ENCODE measurements around the gene SPSB3. TPM values are rescaled to one million over a fixed set of nuclear protein-coding genes. Genes with fewer than 3 reads are reported as not detected.

SPSB3 gene
- total and polyA plus RNA-seq, 2 of the 4 experiments (the other 2 are of a cell fraction) = 9.1 to 30.8 TPM

DNA sequence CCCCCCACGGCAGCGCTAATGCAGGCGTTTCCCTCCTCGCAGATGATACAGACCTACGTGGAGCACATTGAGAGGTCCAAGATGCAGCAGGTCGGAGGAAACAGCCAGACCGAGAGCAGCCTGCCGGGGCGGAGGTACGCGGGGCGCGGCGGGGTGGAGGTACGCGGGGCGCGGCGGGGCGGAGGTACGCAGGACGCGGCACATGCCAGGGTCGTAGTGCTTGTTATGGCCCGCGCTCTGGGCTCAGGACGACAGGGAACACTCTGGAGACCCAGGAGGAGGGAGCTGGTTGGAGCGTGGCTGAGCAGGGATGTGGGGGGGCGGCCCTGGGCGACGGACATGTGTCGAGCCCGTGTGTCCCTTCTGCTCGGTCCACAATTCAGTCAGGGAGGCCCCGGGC lies 52.9 kb downstream of the SPSB3 start:
- Histone ChIP-seq H4K91ac (ENCODE audit: insufficient read depth, low read depth, low read length) (no peak overlapping the region), H3K4me1 (ENCODE audit: control insufficient read depth, insufficient read depth, low read length) (no peaks in the 10 kb centered on the region), H3K27me3 (ENCODE audit: control insufficient read depth, insufficient read depth, low read length) (no peaks in the 10 kb centered on the region), H2BK5ac (ENCODE audit: low read depth, low read length, poor library complexity, severe bottlenecking) (no peak overlapping the region), H2AFZ (replicated peaks; ENCODE audit: low read length, poor library complexity) (no peak overlapping the region), H2BK20ac (ENCODE audit: low read depth, low read length) (no peak overlapping the region), H3K79me1 (ENCODE audit: low read depth in 1 of 2, low read length in 2 of 2) (peaks cover 12 to 47% of the 10 kb centered on the region in 2 experiments; a peak in 3 of 4 replicates), H4K20me1 (ENCODE audit: insufficient read depth, low read length) (peaks cover 24% of the 10 kb centered on the region), H3K9me3 (ENCODE audit: control insufficient read depth, insufficient read depth, low read length) (no peaks in the 10 kb centered on the region), H3K9ac (ENCODE audit: low read depth, low read length) (no peak overlapping the region), H2AK9ac (replicated peaks; ENCODE audit: low read depth, low read length, poor library complexity) (no peak overlapping the region), H3K9me1 (ENCODE audit: insufficient read depth, low read length) (peaks cover 4% of the 10 kb centered on the region; the same call in 1 of the 2 replicates), H3K23ac (ENCODE audit: low read depth, low read length) (no peak overlapping the region), H2AK5ac (ENCODE audit: low read depth, low read length) (no peak overlapping the region), H3K14ac (replicated peaks; ENCODE audit: low read depth, low read length) (no peak overlapping the region), H3K56ac (ENCODE audit: extremely low read depth, insufficient read depth, low read length) (no peak overlapping the region), H2BK15ac (ENCODE audit: low read depth, low read length) (no peak overlapping the region), H2BK120ac (ENCODE audit: low read depth, low read length) (no peak overlapping the region), H3K4me3 (ENCODE audit: insufficient read depth, low read depth, low read length) (no peak overlapping the region), H3K36me3 (ENCODE audit: control insufficient read depth, insufficient read depth, low read length) (peaks cover 67% of the 10 kb centered on the region), H3K4ac (ENCODE audit: low read depth, low read length) (no peak overlapping the region), H4K5ac (ENCODE audit: low read depth, low read length) (no peak overlapping the region), H4K8ac (ENCODE audit: low read depth in 2 of 2, low read length in 2 of 2) (no peak overlapping the region), H3K4me2 (ENCODE audit: low read depth, low read length) (no peak overlapping the region), H3K27ac (ENCODE audit: insufficient read depth, low read length) (no peak overlapping the region), H3K18ac (ENCODE audit: low read depth, low read length) (no peak overlapping the region)
- POLR2A ChIA-PET (ENCODE audit: unreplicated experiment) = no interaction called here
- in situ Hi-C loops (cut with MboI; ENCODE audit: low sequenced_read_pairs) = no loop called here
- DNase-seq = no peak
- dilution Hi-C loops (cut with HindIII; ENCODE audit: low sequenced_read_pairs, unreplicated experiment) = no loop called here
- BruUV-seq (replicated peaks) = no TSS peak
- TF ChIP-seq CEBPB (IDR thresholded peaks at IDR 0.05; ENCODE audit: low read depth, low read length) (no peak), RFX5 (IDR thresholded peaks at IDR 0.05; ENCODE audit: low read depth, low read length) (no peak), MAFK (IDR thresholded peaks at IDR 0.05; ENCODE audit: low read depth, low read length) (no peak), NFE2L2 (IDR thresholded peaks at IDR 0.05; ENCODE audit: low read depth, low read length) (no peak), CHD1 (IDR thresholded peaks at IDR 0.05; ENCODE audit: low read depth, low read length) (no peak)
- TF ChIP-seq, protein P1, sequence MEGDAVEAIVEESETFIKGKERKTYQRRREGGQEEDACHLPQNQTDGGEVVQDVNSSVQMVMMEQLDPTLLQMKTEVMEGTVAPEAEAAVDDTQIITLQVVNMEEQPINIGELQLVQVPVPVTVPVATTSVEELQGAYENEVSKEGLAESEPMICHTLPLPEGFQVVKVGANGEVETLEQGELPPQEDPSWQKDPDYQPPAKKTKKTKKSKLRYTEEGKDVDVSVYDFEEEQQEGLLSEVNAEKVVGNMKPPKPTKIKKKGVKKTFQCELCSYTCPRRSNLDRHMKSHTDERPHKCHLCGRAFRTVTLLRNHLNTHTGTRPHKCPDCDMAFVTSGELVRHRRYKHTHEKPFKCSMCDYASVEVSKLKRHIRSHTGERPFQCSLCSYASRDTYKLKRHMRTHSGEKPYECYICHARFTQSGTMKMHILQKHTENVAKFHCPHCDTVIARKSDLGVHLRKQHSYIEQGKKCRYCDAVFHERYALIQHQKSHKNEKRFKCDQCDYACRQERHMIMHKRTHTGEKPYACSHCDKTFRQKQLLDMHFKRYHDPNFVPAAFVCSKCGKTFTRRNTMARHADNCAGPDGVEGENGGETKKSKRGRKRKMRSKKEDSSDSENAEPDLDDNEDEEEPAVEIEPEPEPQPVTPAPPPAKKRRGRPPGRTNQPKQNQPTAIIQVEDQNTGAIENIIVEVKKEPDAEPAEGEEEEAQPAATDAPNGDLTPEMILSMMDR (conservative IDR thresholded peaks at IDR 0.05; ENCODE audit: low read depth, low read length) = no peak
- intact Hi-C loops (cut with micrococcal nuclease) = no loop called here
- CTCF ChIA-PET = no interaction called here
- 96% methylated on average over 24 of the region's 35 CpGs; no CpG with 5 or more reads in 1 of the 2 experiments for WGBS, 2 experiments (ENCODE audit: extremely low coverage in 2 of 2, insufficient read length in 1 of 2)
- ATAC-seq (ENCODE audit: low read depth) = no peak

All from IMR-90 (cell line).